GM19023 (cell line): ENCODE data around the gene HMGXB4.

Source experiments
- ATAC-seq: cut with Tn5 transposase; IDR thresholded peaks from one replicate; pipeline ENCODE4 v1.9.1; 2021; ENCODE audit warnings: mild to moderate bottlenecking, moderate library complexity; ENCODE audit not compliant: unreplicated experiment

The HMGXB4 gene

GRCh38 chr22:35308480-35309021 lies 51.3 kb downstream of the HMGXB4 start:
- no peak for ATAC-seq

- ATAC-seq: no peak
Measured at GRCh38 chr22:35310556-35311550, 53.6 kb downstream of the HMGXB4 start.

- ATAC-seq: no peak
Measured at GRCh38 chr22:35311551-35311999, 54.3 kb downstream of the HMGXB4 start.

- ATAC-seq: no peak
Measured at GRCh38 chr22:35312198-35313059, 55.1 kb downstream of the HMGXB4 start.

- ATAC-seq: no peak
Measured at GRCh38 chr22:35313311-35314121, 56.2 kb downstream of the HMGXB4 start.

- ATAC-seq: no peak
Measured at GRCh38 chr22:35314161-35314942, 57.1 kb downstream of the HMGXB4 start.

GRCh38 chr22:35315141-35315854 lies 58.0 kb downstream of the HMGXB4 start:
- ATAC-seq: no peak

- ATAC-seq: no peak
Measured at GRCh38 chr22:35315855-35316745, 58.8 kb downstream of the HMGXB4 start.

GRCh38 chr22:35316751-35317150 lies 59.5 kb downstream of the HMGXB4 start:
- ATAC-seq: no peak

- ATAC-seq: no peak
Measured at GRCh38 chr22:35317680-35318290, 60.5 kb downstream of the HMGXB4 start.

- ATAC-seq: no peak
Measured at GRCh38 chr22:35318346-35319215, 61.3 kb downstream of the HMGXB4 start.

GRCh38 chr22:35319244-35319985 lies 62.1 kb downstream of the HMGXB4 start:
- ATAC-seq: no peak

- ATAC-seq: no peak
Measured at GRCh38 chr22:35322126-35322525, 64.8 kb downstream of the HMGXB4 start.

- ATAC-seq: no peak
Measured at GRCh38 chr22:35322893-35323292, 65.6 kb downstream of the HMGXB4 start.

GRCh38 chr22:35323305-35323704 lies 66.0 kb downstream of the HMGXB4 start:
- ATAC-seq: no peak

GRCh38 chr22:35324067-35324466 lies 66.8 kb downstream of the HMGXB4 start:
- no peak for ATAC-seq
